ENCODE measurements around the gene PDZD4.

PDZD4 gene

GRCh38 chrX:153771415-153772315 lies 58.7 kb downstream of the PDZD4 start:
- TF ChIP-seq CTCF (IDR thresholded peaks at IDR 0.05), result no peak
- Histone ChIP-seq H3K27me3 (ENCODE audit: control insufficient read depth, insufficient read depth, low read length) (no peaks in the 10 kb centered on the region), H3K9ac (no peak overlapping the region), H3K4me2 (ENCODE audit: low read length) (no peak overlapping the region), H2AFZ (no peak overlapping the region), H3K27ac (no peak overlapping the region), H3K79me2 (no peaks in the 10 kb centered on the region), H3K4me3 (ENCODE audit: low read depth, low read length) (no peak overlapping the region), H3K9me3 (ENCODE audit: control insufficient read depth, low read length) (no peaks in the 10 kb centered on the region), H3K4me1 (no peaks in the 10 kb centered on the region), H3K36me3 (ENCODE audit: control insufficient read depth, insufficient read depth, low read length) (no peaks in the 10 kb centered on the region)

GRCh38 chrX:153770601-153771414 lies 59.5 kb downstream of the PDZD4 start:
- no peaks in the 10 kb centered on the region for H3K4me1 ChIP-seq
- no peak overlapping the region for H3K4me2 ChIP-seq (ENCODE audit: low read length)
- no peak overlapping the region for H3K27ac ChIP-seq
- no peaks in the 10 kb centered on the region for H3K36me3 ChIP-seq (ENCODE audit: control insufficient read depth, insufficient read depth, low read length)
- no peaks in the 10 kb centered on the region for H3K79me2 ChIP-seq
- no peak overlapping the region for H3K9ac ChIP-seq
- no peak overlapping the region for H3K4me3 ChIP-seq (ENCODE audit: low read depth, low read length)
- no peak for TF ChIP-seq CTCF (IDR thresholded peaks at IDR 0.05)
- H3K9me3 ChIP-seq (ENCODE audit: control insufficient read depth, low read length), result no peaks in the 10 kb centered on the region
- H2AFZ ChIP-seq, result no peak overlapping the region
- no peaks in the 10 kb centered on the region for H3K27me3 ChIP-seq (ENCODE audit: control insufficient read depth, insufficient read depth, low read length)

- Histone ChIP-seq H3K9ac (no peak overlapping the region), H3K4me3 (ENCODE audit: low read depth, low read length) (no peak overlapping the region), H3K27me3 (ENCODE audit: control insufficient read depth, insufficient read depth, low read length) (no peaks in the 10 kb centered on the region), H3K4me2 (ENCODE audit: low read length) (no peak overlapping the region), H2AFZ (no peak overlapping the region), H3K27ac (no peak overlapping the region), H3K79me2 (no peaks in the 10 kb centered on the region), H3K36me3 (ENCODE audit: control insufficient read depth, insufficient read depth, low read length) (no peaks in the 10 kb centered on the region), H3K9me3 (ENCODE audit: control insufficient read depth, low read length) (no peaks in the 10 kb centered on the region), H3K4me1 (no peaks in the 10 kb centered on the region)
- no peak for TF ChIP-seq CTCF (IDR thresholded peaks at IDR 0.05)
These were observed 60.3 kb downstream of the PDZD4 start for GRCh38 chrX:153769865-153770600.

- H2AFZ ChIP-seq, result no peak overlapping the region
- H3K27me3 ChIP-seq (ENCODE audit: control insufficient read depth, insufficient read depth, low read length), result no peaks in the 10 kb centered on the region
- TF ChIP-seq CTCF (IDR thresholded peaks at IDR 0.05), result no peak
- no peaks in the 10 kb centered on the region for H3K4me1 ChIP-seq
- no peaks in the 10 kb centered on the region for H3K36me3 ChIP-seq (ENCODE audit: control insufficient read depth, insufficient read depth, low read length)
- H3K79me2 ChIP-seq, result no peaks in the 10 kb centered on the region
- H3K9me3 ChIP-seq (ENCODE audit: control insufficient read depth, low read length), result no peaks in the 10 kb centered on the region
- no peak overlapping the region for H3K4me2 ChIP-seq (ENCODE audit: low read length)
- no peak overlapping the region for H3K27ac ChIP-seq
- H3K4me3 ChIP-seq (ENCODE audit: low read depth, low read length), result no peak overlapping the region
- no peak overlapping the region for H3K9ac ChIP-seq
These were observed 61.0 kb downstream of the PDZD4 start for GRCh38 chrX:153769158-153769864.
